K562 (cell line): ENCODE data around the gene CUL3. TPM values are rescaled to one million over a fixed set of nuclear protein-coding genes. Genes with fewer than 3 reads are reported as not detected.

Source experiments
- ATAC-seq: fragments of 200-7000 bp; cut with Tn5 transposase; 3 replicates; pipeline ENCODE4 v1.9.1; 2020; ENCODE audit warnings: moderate library complexity
- BruUV-seq: library from RNA; stranded (reverse); fragments of 400-500 nt; replicated peaks from 2 replicates; lab custom pipeline; 2021; lab: Mats Ljungman, UMichigan
- CTCF ChIA-PET: fragments of 300-600 bp; formaldehyde crosslinking; extraction: SDS; loops from one replicate; lab custom pipeline; 2021; ENCODE audit warnings: low intra/inter-chr PET ratio; lab: Yijun Ruan, JAX
- POLR2A ChIA-PET: fragments of 300-600, 350-650 bp; sonication (Branson Sonifier 250); formaldehyde crosslinking; extraction: SDS; loops from one replicate; lab custom pipeline; 2021; ENCODE audit warnings: antibody characterized with exemption, inconsistent platforms; lab: Yijun Ruan, JAX
- DNase-seq, 4 experiments: peaks; one replicate each; pipeline versions ENCODE4 v3.0.0 to v3.0.0-alpha.2; 2011 to 2018; ENCODE audit warnings: low spot score in 3 of 4, mixed read lengths in 3 of 4; ENCODE audit errors: extremely low read depth in 1 of 4
- FAIRE-seq: peaks from 2 replicates; lab custom pipeline; 2011; peaks lifted over from hg19 to GRCh38; lab: Jason Lieb, UNC
- H2AFZ ChIP-seq: 2 replicates; pipeline ENCODE4 v1.6.0; 2011; ENCODE audit warnings: low read depth, low read length, control low read depth, inconsistent platforms
- H3K27ac ChIP-seq: fragments of 200-600 bp; 3 replicates; pipeline ENCODE4 v1.8.0; 2011; ENCODE audit warnings: low read depth, mild to moderate bottlenecking, control low read depth, inconsistent platforms, low read length, moderate library complexity, mixed read lengths; ENCODE audit errors: extremely low read depth
- H3K27me3 ChIP-seq, 2 experiments: fragments of 300-600 bp in 1 of 2; 2 replicates in 1 of 2; 3 replicates in 1 of 2; pipeline versions ENCODE4 v1.6.0 to v1.8.0; 2011; ENCODE audit warnings: inconsistent platforms in 2 of 2, low read length in 2 of 2, mild to moderate bottlenecking in 1 of 2, mixed read lengths in 1 of 2, moderate library complexity in 1 of 2; ENCODE audit not compliant: control insufficient read depth in 2 of 2, insufficient read depth in 2 of 2
- H3K36me3 ChIP-seq: fragments of 300-600 bp; 3 replicates; pipeline ENCODE4 v1.8.0; 2011; ENCODE audit warnings: mild to moderate bottlenecking, low read length, inconsistent platforms; ENCODE audit not compliant: control insufficient read depth, insufficient read depth
- H3K4me1 ChIP-seq, 2 experiments: fragments of 200-600 bp in 1 of 2; replicated peaks in 1 of 2; 2 replicates in 1 of 2; 3 replicates in 1 of 2; pipeline versions ENCODE4 v1.5.1 to v1.8.0; 2011; ENCODE audit warnings: inconsistent platforms in 2 of 2, low read length in 2 of 2, mild to moderate bottlenecking in 1 of 2, mixed read lengths in 1 of 2, moderate library complexity in 1 of 2; ENCODE audit not compliant: control insufficient read depth in 2 of 2, insufficient read depth in 2 of 2
- H3K4me2 ChIP-seq: 2 replicates; pipeline ENCODE4 v1.6.1; 2011; ENCODE audit warnings: low read length, control low read depth, inconsistent platforms, mixed read lengths; ENCODE audit not compliant: insufficient read depth
- H3K4me3 ChIP-seq: fragments of 200-600 bp; sonication (generic), shearing (Covaris generic); 2 replicates; pipeline ENCODE4 v1.5.1; 2016; ENCODE audit warnings: control low read depth, inconsistent platforms
- H3K79me2 ChIP-seq: fragments of 200-600 bp; 3 replicates; pipeline ENCODE4 v1.8.0; 2011; ENCODE audit warnings: low read length, inconsistent platforms; ENCODE audit not compliant: control insufficient read depth, insufficient read depth
- H3K9ac ChIP-seq, 2 experiments: 2 replicates each; pipeline versions ENCODE4 v1.6.0 to v1.6.1; 2011; ENCODE audit warnings: low read depth in 2 of 2, low read length in 2 of 2, control low read depth in 1 of 2, inconsistent platforms in 1 of 2, mild to moderate bottlenecking in 1 of 2, mixed read lengths in 1 of 2; ENCODE audit not compliant: insufficient read depth in 1 of 2
- H3K9me1 ChIP-seq: one replicate; pipeline ENCODE4 v1.6.0; 2011; ENCODE audit warnings: inconsistent platforms, mild to moderate bottlenecking, low read length, moderate library complexity; ENCODE audit not compliant: control insufficient read depth, insufficient read depth
- H3K9me3 ChIP-seq: replicated peaks from 2 replicates; pipeline ENCODE4 v1.5.1; 2011; ENCODE audit warnings: low read depth, low read length, inconsistent platforms; ENCODE audit not compliant: control insufficient read depth, insufficient read depth
- H4K20me1 ChIP-seq: replicated peaks from 2 replicates; pipeline ENCODE4 v1.6.1; 2011; ENCODE audit warnings: low read length, inconsistent platforms, mixed read lengths; ENCODE audit not compliant: control insufficient read depth, insufficient read depth
- FOXM1 ChIP-seq, 2 experiments: fragments of 450-650 bp in 1 of 2; sonication (generic) in 1 of 2; formaldehyde crosslinking in 1 of 2; IDR thresholded peaks; 2 replicates each; pipeline versions ENCODE4 v1.6.1 to v1.9.0; 2017 to 2022; ENCODE audit warnings: low read depth in 2 of 2, mild to moderate bottlenecking in 2 of 2, missing genetic modification reagents in 1 of 2, moderate library complexity in 1 of 2
- GABPB1 ChIP-seq: sonication (generic); formaldehyde crosslinking; IDR thresholded peaks from 2 replicates; pipeline ENCODE4 v1.8.0; 2022; ENCODE audit warnings: mild to moderate bottlenecking, missing genetic modification reagents
- RREB1 ChIP-seq: fragments of 250-450 bp; sonication (Bioruptor Pico); IDR thresholded peaks from 2 replicates; pipeline ENCODE4 v1.4.0; 2020
- SRF ChIP-seq, 2 experiments: fragments of 250-450, 450-650 bp in 1 of 2; sonication (Bioruptor Pico) in 1 of 2; sonication (generic) in 1 of 2; formaldehyde crosslinking; IDR thresholded peaks; 2 replicates each; pipeline versions ENCODE4 v1.5.0 to v1.5.1; 2020 to 2022; ENCODE audit warnings: mild to moderate bottlenecking in 1 of 2, missing genetic modification reagents in 1 of 2
- ZBTB43 ChIP-seq: sonication (generic); formaldehyde crosslinking; IDR thresholded peaks from 2 replicates; pipeline ENCODE4 v1.8.0; 2023; ENCODE audit warnings: mild to moderate bottlenecking, missing genetic modification reagents
- WGBS: fragments of 100-300 bp; shearing (Covaris generic); methylation state at CpG from one replicate; pipeline ENCODE4 v1.1.6; 2016; ENCODE audit warnings: low coverage, mixed read lengths; ENCODE audit not compliant: insufficient coverage; ENCODE audit errors: missing lambda C conversion rate; 5-methylcytosine and 5-hydroxymethylcytosine counted together
- in situ Hi-C: fragments of 300-500 bp; cut with MboI; formaldehyde crosslinking; loops from 4 replicates; pipeline ENCODE4 v1.15.0; 2018; ENCODE audit warnings: inconsistent platforms, mixed read lengths
- intact Hi-C: fragments of 100-400 bp; cut with micrococcal nuclease; formaldehyde crosslinking; loops from 2 replicates; pipeline ENCODE4 v1.14.2; 2022
- polyA plus RNA-seq, 8 experiments: library from polyadenylated mRNA; depleted of rRNA in 4 of 8; stranded (reverse) in 5 of 8; unstranded in 3 of 8; fragments of >200 nt; fragmentation: Nextera tagmentation in 2 of 8; fragmentation: Illumina TruSeq in 1 of 8; extraction: Ambion mirVana in 2 of 8; extraction: Trizol in 1 of 8; gene quantifications; 2 replicates each; pipeline versions ENCODE4 v1.2.1 to v1.2.3, GENCODE V29; 2011 to 2014; ENCODE audit warnings: inconsistent platforms in 1 of 8, missing spikeins in 1 of 8
- total RNA-seq, 7 experiments: library from RNA; depleted of rRNA in 6 of 7; stranded (reverse); fragments of >200 nt in 6 of 7; fragmentation: Illumina TruSeq in 2 of 7; extraction: Trizol in 2 of 7; gene quantifications; 2 replicates each; pipeline versions ENCODE4 v1.2.1 to v1.2.3, GENCODE V29; 2011 to 2021; ENCODE audit warnings: low replicate concordance in 1 of 7

The CUL3 gene
- total and polyA plus RNA-seq, 9 of the 15 experiments (the other 6 are each of a cell fraction or from before 2014, with no cell fraction given), result 31.5 to 71.9 (median 56.4) TPM

- Histone ChIP-seq H3K4me1 (peaks cover 0 to 7% of the 10 kb centered on the region in 2 experiments; a peak in 3 of 5 replicates), H3K9ac (no peak overlapping the region), H3K27ac (no peak overlapping the region), H3K79me2 (peaks cover 99% of the 10 kb centered on the region), H3K4me2 (no peak overlapping the region), H3K9me1 (no peaks in the 10 kb centered on the region), H3K4me3 (no peak overlapping the region), H3K27me3 (no peaks in the 10 kb centered on the region), H4K20me1 (peaks cover 4% of the 10 kb centered on the region; the same call in 1 of the 2 replicates), H3K9me3 (no peaks in the 10 kb centered on the region), H3K36me3 (peaks cover 14% of the 10 kb centered on the region; the same call in 1 of the 3 replicates), H2AFZ (no peak overlapping the region)
- no peak for ATAC-seq
- ChIA-PET POLR2A (interaction anchor here (0.7 to 1.2 kb wide), 2 partner anchors 16 to 996 kb away, joined by 3 read pairs; no protein-coding TSS in a partner anchor), CTCF (no interaction called here)
- WGBS, result 81% methylated on average over 4 of the region's 4 CpGs
- DNase-seq, result no peak
- intact Hi-C loops, result no loop called here
- no peak for TF ChIP-seq SRF (CRISPR knock-in tag; IDR thresholded peaks at IDR 0.05)
- TF ChIP-seq ZBTB43, result no peak
- no peak for TF ChIP-seq FOXM1 (IDR thresholded peaks at IDR 0.05; ENCODE audit: low read depth)
- TF ChIP-seq FOXM1 (CRISPR knock-in tag; IDR thresholded peaks at IDR 0.05; ENCODE audit: low read depth), result no peak
- TF ChIP-seq RREB1 (CRISPR knock-in tag), result no peak
- TF ChIP-seq GABPB1 (CRISPR knock-in tag), result no peak
- in situ Hi-C loops, result no loop called here
- no peak for FAIRE-seq
- BruUV-seq, result no TSS peak
Observed at GRCh38 chr2:224565452-224566035, 19.6 kb downstream of the CUL3 start.
